Upper lobe of left lung (tissue), 4 donors: ENCODE data around the gene MACC1.

Experiments used
- EP300 ChIP-seq, 4 donors: sonication (generic); formaldehyde crosslinking; IDR thresholded peaks; one replicate each; pipeline ENCODE4 v1.5.1; 2017; ENCODE audit warnings: antibody characterized with exemption in 4 of 4, control low read depth in 2 of 4
- POLR2A ChIP-seq, 4 donors: fragments of 450-650 bp; IDR thresholded peaks; one replicate each; pipeline ENCODE4 v1.5.1; 2016 to 2017; ENCODE audit warnings: antibody characterized with exemption in 4 of 4, mild to moderate bottlenecking in 2 of 4
- TF ChIP-seq, protein P1 (sequence below), 6 experiments: fragments of 450-650 bp in 4 of 6; fragments of 200-600 bp in 2 of 6; sonication (generic) in 2 of 6; IDR thresholded peaks; one replicate each; pipeline ENCODE4 v1.5.1; 2016 to 2019; ENCODE audit warnings: antibody characterized with exemption in 6 of 6

DNA sequence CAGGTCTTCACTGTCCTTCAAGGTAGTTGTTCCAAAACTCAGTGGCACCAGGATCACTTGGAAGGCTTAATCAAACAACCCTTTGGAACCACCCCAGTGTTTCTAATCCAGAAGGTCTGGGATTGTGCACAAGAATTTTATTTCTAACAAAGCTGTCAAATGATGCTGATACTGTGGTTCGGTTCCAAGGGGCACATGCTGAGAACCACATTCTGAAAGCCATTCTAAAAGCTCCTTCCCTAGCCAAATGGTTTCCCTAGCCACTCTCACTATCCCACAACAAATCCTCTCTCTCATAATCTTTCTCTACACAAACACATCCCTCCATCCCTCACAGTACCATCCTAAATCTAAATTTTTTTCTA, 52.1 kb downstream of the MACC1 start:
- TF ChIP-seq POLR2A (IDR thresholded peaks at IDR 0.05) (no peak), EP300 (IDR thresholded peaks at IDR 0.05) (no peak)
- TF ChIP-seq, protein P1, sequence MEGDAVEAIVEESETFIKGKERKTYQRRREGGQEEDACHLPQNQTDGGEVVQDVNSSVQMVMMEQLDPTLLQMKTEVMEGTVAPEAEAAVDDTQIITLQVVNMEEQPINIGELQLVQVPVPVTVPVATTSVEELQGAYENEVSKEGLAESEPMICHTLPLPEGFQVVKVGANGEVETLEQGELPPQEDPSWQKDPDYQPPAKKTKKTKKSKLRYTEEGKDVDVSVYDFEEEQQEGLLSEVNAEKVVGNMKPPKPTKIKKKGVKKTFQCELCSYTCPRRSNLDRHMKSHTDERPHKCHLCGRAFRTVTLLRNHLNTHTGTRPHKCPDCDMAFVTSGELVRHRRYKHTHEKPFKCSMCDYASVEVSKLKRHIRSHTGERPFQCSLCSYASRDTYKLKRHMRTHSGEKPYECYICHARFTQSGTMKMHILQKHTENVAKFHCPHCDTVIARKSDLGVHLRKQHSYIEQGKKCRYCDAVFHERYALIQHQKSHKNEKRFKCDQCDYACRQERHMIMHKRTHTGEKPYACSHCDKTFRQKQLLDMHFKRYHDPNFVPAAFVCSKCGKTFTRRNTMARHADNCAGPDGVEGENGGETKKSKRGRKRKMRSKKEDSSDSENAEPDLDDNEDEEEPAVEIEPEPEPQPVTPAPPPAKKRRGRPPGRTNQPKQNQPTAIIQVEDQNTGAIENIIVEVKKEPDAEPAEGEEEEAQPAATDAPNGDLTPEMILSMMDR (IDR thresholded peaks at IDR 0.05) = no peak
